PC-3 (cell line): ENCODE results near the gene GNPTG. TPM values are rescaled to one million over a fixed set of nuclear protein-coding genes. Genes with fewer than 3 reads are reported as not detected.

Experiments used
- ATAC-seq: fragments of 200-7000 bp; cut with Tn5 transposase; 2 replicates; pipeline ENCODE4 v1.9.1; 2020; ENCODE audit warnings: mild to moderate bottlenecking, moderate library complexity
- BruUV-seq: library from RNA; stranded (reverse); fragments of 400-500 nt; replicated peaks from 2 replicates; lab custom pipeline; 2021; lab: Mats Ljungman, UMichigan
- CTCF ChIA-PET: fragments of 300-600 bp; sonication (Branson Sonifier 250); formaldehyde crosslinking; loops from one replicate; lab custom pipeline; 2022; ENCODE audit warnings: antibody characterized with exemption; lab: Charles Lee
- POLR2A ChIA-PET: fragments of 300-600 bp; sonication (Branson Sonifier 250); formaldehyde crosslinking; loops from one replicate; lab custom pipeline; 2022; ENCODE audit warnings: antibody characterized with exemption; ENCODE audit not compliant: unreplicated experiment; lab: Charles Lee
- DNase-seq: peaks from one replicate; pipeline ENCODE4 v3.0.0-alpha.2; 2015
- H2AFZ ChIP-seq: fragments of 300-600 bp; sonication (generic); 2 replicates; pipeline ENCODE4 v1.6.0; 2016; ENCODE audit warnings: antibody characterized with exemption, low read length
- H3F3A ChIP-seq: fragments of 300-600 bp; sonication (generic); one replicate; pipeline ENCODE4 v1.6.0; 2017; ENCODE audit warnings: antibody characterized with exemption, low read length, control low read depth, mild to moderate bottlenecking; ENCODE audit not compliant: unreplicated experiment
- H3K27ac ChIP-seq: fragments of 300-600 bp; sonication (generic); 2 replicates; pipeline ENCODE4 v1.5.1; 2016; ENCODE audit warnings: mild to moderate bottlenecking, low read length
- H3K27me3 ChIP-seq: fragments of 300-600 bp; sonication (generic); 2 replicates; pipeline ENCODE4 v1.6.1; 2016; ENCODE audit warnings: low read length, mixed read lengths
- H3K36me3 ChIP-seq: fragments of 300-600 bp; sonication (generic); 2 replicates; pipeline ENCODE4 v1.6.1; 2016; ENCODE audit warnings: low read depth, mixed run types, low read length, mixed read lengths
- H3K4me1 ChIP-seq: fragments of 300-600 bp; sonication (generic); 2 replicates; pipeline ENCODE4 v1.5.1; 2016; ENCODE audit warnings: low read length; ENCODE audit not compliant: insufficient read depth
- H3K4me2 ChIP-seq: fragments of 300-600 bp; sonication (generic); 2 replicates; pipeline ENCODE4 v1.6.0; 2016; ENCODE audit warnings: low read length
- H3K4me3 ChIP-seq: fragments of 300-600 bp; sonication (generic); 2 replicates; pipeline ENCODE4 v1.5.1; 2016; ENCODE audit warnings: mild to moderate bottlenecking, low read length, mixed read lengths
- H3K79me2 ChIP-seq: fragments of 300-600 bp; sonication (generic); 2 replicates; pipeline ENCODE4 v1.6.1; 2017; ENCODE audit warnings: low read length, mixed read lengths
- H3K9ac ChIP-seq: fragments of 300-600 bp; sonication (generic); 2 replicates; pipeline ENCODE4 v1.6.0; 2016; ENCODE audit warnings: mild to moderate bottlenecking, low read length
- H3K9me2 ChIP-seq: fragments of 300-600 bp; sonication (generic); replicated peaks from 2 replicates; pipeline ENCODE4 v1.6.1; 2016; ENCODE audit warnings: mixed run types, low read length, mixed read lengths
- H3K9me3 ChIP-seq: fragments of 300-600 bp; sonication (generic); 2 replicates; pipeline ENCODE4 v1.6.1; 2016; ENCODE audit warnings: low read length, mixed read lengths
- H4K20me1 ChIP-seq: fragments of 300-600 bp; sonication (generic); 2 replicates; pipeline ENCODE4 v1.6.1; 2016; ENCODE audit warnings: low read length, mixed read lengths
- CTCF ChIP-seq: fragments of 300-600 bp; sonication (generic); conservative IDR thresholded peaks from 2 replicates; pipeline ENCODE4 v1.5.1; 2017; ENCODE audit warnings: antibody characterized with exemption, low read depth, mild to moderate bottlenecking, low read length
- EZH2 ChIP-seq: fragments of 300-600 bp; sonication (generic); IDR thresholded peaks from one replicate; pipeline ENCODE4 v1.6.1; 2017; ENCODE audit warnings: antibody characterized with exemption, mild to moderate bottlenecking, low read length; ENCODE audit not compliant: unreplicated experiment
- EZH2phosphoT487 ChIP-seq: fragments of 300-600 bp; sonication (generic); IDR thresholded peaks from 2 replicates; pipeline ENCODE4 v1.6.1; 2018; ENCODE audit warnings: mild to moderate bottlenecking, antibody characterized with exemption, low read length, borderline replicate concordance
- intact Hi-C: fragments of 100-400 bp; cut with micrococcal nuclease; formaldehyde crosslinking; loops from 2 replicates; pipeline ENCODE4 v1.9.0; 2023
- total RNA-seq: library from RNA; depleted of rRNA; stranded (reverse); fragments of >200 nt; gene quantifications from 2 replicates; pipeline ENCODE4 v1.2.3, GENCODE V29; 2014

The GNPTG gene
- total RNA-seq, 1 experiment from 2014 or later: 36.3 TPM

- peaks cover 43% of the 10 kb centered on the region for H4K20me1 ChIP-seq
- no peaks in the 10 kb centered on the region for H3K9me2 ChIP-seq
- H3K79me2 ChIP-seq: peaks cover 70% of the 10 kb centered on the region
- ATAC-seq: no peak
- CTCF ChIA-PET: no interaction called here
- BruUV-seq: no TSS peak
- no peaks in the 10 kb centered on the region for H3F3A ChIP-seq
- POLR2A ChIA-PET: no interaction called here
- H3K4me3 ChIP-seq: no peak overlapping the region
- H3K4me1 ChIP-seq: peaks cover 10% of the 10 kb centered on the region; the same call in 1 of the 2 replicates
- DNase-seq: no peak
- no peak overlapping the region for H2AFZ ChIP-seq
- no peak overlapping the region for H3K27ac ChIP-seq
- TF ChIP-seq CTCF: no peak
- TF ChIP-seq EZH2phosphoT487: no peak
- intact Hi-C loops: no loop called here
- H3K4me2 ChIP-seq: no peak overlapping the region
- H3K27me3 ChIP-seq: no peaks in the 10 kb centered on the region
- H3K9me3 ChIP-seq: no peaks in the 10 kb centered on the region
- peaks cover 34% of the 10 kb centered on the region for H3K36me3 ChIP-seq
- no peak overlapping the region for H3K9ac ChIP-seq
Measured at GRCh38 chr16:1312467-1312816, 39.3 kb upstream of the GNPTG start.

- Histone ChIP-seq H3K4me2 (no peak overlapping the region), H3K27ac (no peak overlapping the region), H3K9ac (no peak overlapping the region), H3K9me2 (no peaks in the 10 kb centered on the region), H4K20me1 (peaks cover 43% of the 10 kb centered on the region), H3F3A (no peaks in the 10 kb centered on the region), H3K36me3 (peaks cover 39% of the 10 kb centered on the region), H3K27me3 (no peaks in the 10 kb centered on the region), H3K79me2 (peaks cover 70% of the 10 kb centered on the region), H3K4me1 (peaks cover 10% of the 10 kb centered on the region; the same call in 1 of the 2 replicates), H2AFZ (no peak overlapping the region), H3K9me3 (no peaks in the 10 kb centered on the region), H3K4me3 (no peak overlapping the region)
- no TSS peak for BruUV-seq
- ChIA-PET CTCF (no interaction called here), POLR2A (no interaction called here)
- TF ChIP-seq EZH2 (no peak), EZH2phosphoT487 (no peak), CTCF (no peak)
- ATAC-seq (no peak), DNase-seq (no peak)
- intact Hi-C loops: no loop called here
Measured at GRCh38 chr16:1312903-1313302, 38.8 kb upstream of the GNPTG start.

- Histone ChIP-seq H2AFZ (no peak overlapping the region), H3K27ac (no peak overlapping the region), H3K36me3 (peaks cover 46% of the 10 kb centered on the region), H3K4me2 (no peak overlapping the region), H4K20me1 (peaks cover 43% of the 10 kb centered on the region), H3F3A (no peaks in the 10 kb centered on the region), H3K9me2 (no peaks in the 10 kb centered on the region), H3K4me1 (peaks cover 10% of the 10 kb centered on the region; the same call in 1 of the 2 replicates), H3K9ac (no peak overlapping the region), H3K4me3 (no peak overlapping the region), H3K79me2 (peaks cover 70% of the 10 kb centered on the region), H3K27me3 (no peaks in the 10 kb centered on the region), H3K9me3 (no peaks in the 10 kb centered on the region)
- intact Hi-C loops: no loop called here
- CTCF ChIA-PET: no interaction called here
- DNase-seq (no peak), ATAC-seq (no peak)
- TF ChIP-seq EZH2: no peak
- TF ChIP-seq CTCF: no peak
- no peak for TF ChIP-seq EZH2phosphoT487
- POLR2A ChIA-PET: no interaction called here
- BruUV-seq: no TSS peak
Measured at GRCh38 chr16:1313721-1314369, 37.9 kb upstream of the GNPTG start.
